ENCODE measurements around the gene ZNF77.
A peak's percentile ranks its signal among the peaks of the same experiment; 100 is the strongest.

ZNF77 gene

GRCh38 chr19:2987797-2988196 lies 43.0 kb upstream of the ZNF77 start:
- H3K27me3 Mint-ChIP-seq (ENCODE audit: low read depth, poor library complexity), result peaks cover 97% of the 10 kb centered on the region
- H3K4me3 Mint-ChIP-seq, result peak overlapping the region; percentile 81
- H3K4me1 Mint-ChIP-seq, result peaks cover 22% of the 10 kb centered on the region
- H3K36me3 Mint-ChIP-seq (ENCODE audit: low read depth), result no peaks in the 10 kb centered on the region
- TF ChIP-seq CTCF (IDR thresholded peaks at IDR 0.05), result no peak
- H3K9me3 Mint-ChIP-seq, result no peaks in the 10 kb centered on the region
- no peak for DNase-seq
- H3K27ac Mint-ChIP-seq, result no peak overlapping the region

GRCh38 chr19:2986951-2987524 lies 42.3 kb upstream of the ZNF77 start:
- H3K4me1 Mint-ChIP-seq, result peaks cover 27% of the 10 kb centered on the region
- H3K27me3 Mint-ChIP-seq (ENCODE audit: low read depth, poor library complexity), result peaks cover 97% of the 10 kb centered on the region
- H3K27ac Mint-ChIP-seq, result peak overlapping the region; percentile 59
- no peaks in the 10 kb centered on the region for H3K36me3 Mint-ChIP-seq (ENCODE audit: low read depth)
- TF ChIP-seq CTCF (IDR thresholded peaks at IDR 0.05), result no peak
- no peaks in the 10 kb centered on the region for H3K9me3 Mint-ChIP-seq
- peak; percentile 71 for DNase-seq
- H3K4me3 Mint-ChIP-seq, result peak overlapping the region; percentile 81

- Mint-ChIP-seq H3K36me3 (ENCODE audit: low read depth) (no peaks in the 10 kb centered on the region), H3K27me3 (ENCODE audit: low read depth, poor library complexity) (peaks cover 100% of the 10 kb centered on the region), H3K27ac (no peak overlapping the region), H3K4me1 (peaks cover 37% of the 10 kb centered on the region), H3K4me3 (peak overlapping the region; percentile 48), H3K9me3 (no peaks in the 10 kb centered on the region)
- no peak for TF ChIP-seq CTCF (IDR thresholded peaks at IDR 0.05)
- peak; percentile 80 for DNase-seq
These were observed 39.4 kb upstream of the ZNF77 start for GRCh38 chr19:2984215-2984528.

GRCh38 chr19:2983351-2984214 lies 38.8 kb upstream of the ZNF77 start:
- Mint-ChIP-seq H3K27ac (no peak overlapping the region), H3K36me3 (ENCODE audit: low read depth) (no peaks in the 10 kb centered on the region), H3K4me1 (peaks cover 37% of the 10 kb centered on the region), H3K27me3 (ENCODE audit: low read depth, poor library complexity) (peaks cover 100% of the 10 kb centered on the region), H3K9me3 (no peaks in the 10 kb centered on the region), H3K4me3 (peak overlapping the region; percentile 42)
- DNase-seq, result no peak
- TF ChIP-seq CTCF (IDR thresholded peaks at IDR 0.05), result no peak

- H3K27me3 Mint-ChIP-seq (ENCODE audit: low read depth, poor library complexity), result peaks cover 100% of the 10 kb centered on the region
- H3K4me3 Mint-ChIP-seq, result no peak overlapping the region
- no peak overlapping the region for H3K27ac Mint-ChIP-seq
These were observed 38.2 kb upstream of the ZNF77 start for GRCh38 chr19:2982983-2983350.

More at GRCh38 chr19:2982983-2983350, 38.2 kb upstream of the ZNF77 start:
- H3K36me3 Mint-ChIP-seq (ENCODE audit: low read depth), result no peaks in the 10 kb centered on the region
- H3K4me1 Mint-ChIP-seq, result peaks cover 37% of the 10 kb centered on the region
- no peak for DNase-seq
- H3K9me3 Mint-ChIP-seq, result no peaks in the 10 kb centered on the region
- no peak for TF ChIP-seq CTCF (IDR thresholded peaks at IDR 0.05)
